Neuron (in vitro differentiated cells): ENCODE results near the gene PPFIA4.
"Not testable (repeated sequence)": the region's sequence is repeated elsewhere in the genome, so short reads cannot be mapped to it uniquely, and the experiment has no call there.

Source experiments
- H2AFZ ChIP-seq: one replicate; pipeline ENCODE4 v1.6.1; 2013; ENCODE audit warnings: low read depth, mild to moderate bottlenecking, inconsistent platforms, low read length, moderate library complexity
- H3K27me3 ChIP-seq: one replicate; pipeline ENCODE4 v1.6.1; 2013; ENCODE audit warnings: low read length; ENCODE audit not compliant: insufficient read depth
- H3K36me3 ChIP-seq: one replicate; pipeline ENCODE4 v1.6.1; 2013; ENCODE audit warnings: low read length; ENCODE audit not compliant: insufficient read depth
- H3K4me1 ChIP-seq: one replicate; pipeline ENCODE4 v1.6.1; 2013; ENCODE audit warnings: low read length; ENCODE audit not compliant: insufficient read depth
- H3K4me3 ChIP-seq: 2 replicates; pipeline ENCODE4 v1.5.1; 2013; ENCODE audit warnings: mild to moderate bottlenecking, low read length, moderate library complexity
- H3K9me3 ChIP-seq: one replicate; pipeline ENCODE4 v1.6.1; 2013; ENCODE audit warnings: low read length

The PPFIA4 gene

DNA sequence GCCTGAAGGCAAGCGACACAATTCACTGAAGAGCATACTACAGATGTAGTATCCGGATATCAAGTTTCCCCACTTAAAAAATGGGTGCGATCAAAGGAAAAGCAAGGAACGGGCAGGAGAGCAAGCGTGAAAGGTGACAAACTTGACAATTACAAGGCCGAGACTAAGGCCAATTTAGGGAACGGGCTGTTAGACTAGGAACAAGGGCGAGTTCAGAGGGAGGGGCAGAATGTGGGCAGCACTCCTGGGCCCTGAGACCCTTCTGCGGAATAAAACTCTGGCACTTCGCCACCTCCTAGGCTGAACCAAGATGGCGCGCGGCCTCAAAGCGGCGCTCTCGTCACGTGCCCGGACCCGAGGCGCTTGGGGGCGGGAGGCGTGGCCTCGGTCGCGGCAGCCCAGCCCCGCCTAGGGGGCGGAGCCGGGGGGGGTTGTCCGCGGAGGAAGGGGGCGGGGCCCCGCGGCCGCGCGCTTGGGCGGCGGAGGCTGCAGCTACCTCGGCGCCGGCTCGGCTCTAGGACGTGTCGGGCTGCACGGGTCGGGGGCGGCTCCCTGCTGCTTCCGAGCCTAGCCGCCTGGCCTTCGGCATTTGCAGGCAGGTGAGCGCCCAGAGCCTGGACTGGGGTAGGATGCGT, at the start of gene PPFIA4:
PPFIA4 (plus strand) TSS at position 461 of the 635 bp plus-strand sequence. CDS start 12,518 bp downstream, outside the sequence.
- H3K4me1 ChIP-seq: no peaks in the 10 kb centered on the region
- H3K36me3 ChIP-seq: peaks cover 35% of the 10 kb centered on the region
- H3K9me3 ChIP-seq: peaks cover 3% of the 10 kb centered on the region
- H3K27me3 ChIP-seq: peaks cover 43% of the 10 kb centered on the region
- H2AFZ ChIP-seq: no peak within 1 kb of the TSS
- H3K4me3 ChIP-seq: peak within 1 kb of the TSS; percentile 29

DNA sequence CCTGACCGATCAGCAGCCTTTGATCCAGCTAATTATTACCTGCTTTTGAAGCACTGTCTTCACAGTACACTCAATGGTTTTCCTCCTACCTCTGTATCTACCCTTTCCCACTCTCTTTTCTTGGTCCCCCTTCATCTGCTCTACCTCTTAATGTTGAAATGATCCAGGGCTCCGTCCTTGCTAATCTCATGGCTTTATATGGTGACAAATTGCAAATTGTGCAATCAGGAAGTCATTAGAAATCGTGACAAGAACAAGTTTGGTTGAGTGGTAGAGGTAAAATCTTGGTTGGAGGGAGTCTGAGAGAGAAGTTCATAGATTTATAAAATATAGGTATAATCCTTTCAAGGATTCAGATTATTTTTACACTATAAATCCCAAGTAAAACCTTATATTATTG, 49.7 kb upstream of the PPFIA4 start:
- Histone ChIP-seq H3K36me3 (no peaks in the 10 kb centered on the region), H3K9me3 (no peaks in the 10 kb centered on the region), H3K4me3 (no peak overlapping the region), H2AFZ (no peak overlapping the region), H3K4me1 (no peaks in the 10 kb centered on the region), H3K27me3 (peaks cover 43% of the 10 kb centered on the region)

DNA sequence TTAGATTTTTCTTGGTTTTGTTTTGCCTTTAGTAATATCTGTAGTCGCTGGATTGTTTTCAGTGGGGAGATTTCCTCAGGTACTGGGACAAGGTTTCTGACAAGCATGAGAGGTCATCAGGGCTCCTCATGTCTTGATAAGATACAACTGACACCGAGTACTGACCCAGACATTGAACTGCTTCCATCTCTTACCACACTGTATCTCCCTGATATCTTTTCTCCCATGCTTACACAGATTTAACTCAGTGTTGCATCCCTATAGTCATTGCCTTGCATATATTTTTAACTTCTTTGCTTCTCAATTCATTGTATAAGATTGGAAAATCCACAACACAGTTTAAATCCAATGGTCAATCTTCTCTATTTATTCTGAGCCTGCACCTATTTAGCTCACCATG, 46.8 kb upstream of the PPFIA4 start:
- H3K36me3 ChIP-seq: no peaks in the 10 kb centered on the region
- no peaks in the 10 kb centered on the region for H3K4me1 ChIP-seq
- no peaks in the 10 kb centered on the region for H3K9me3 ChIP-seq
- H2AFZ ChIP-seq: no peak overlapping the region
- peaks cover 36% of the 10 kb centered on the region for H3K27me3 ChIP-seq
- no peak overlapping the region for H3K4me3 ChIP-seq

DNA sequence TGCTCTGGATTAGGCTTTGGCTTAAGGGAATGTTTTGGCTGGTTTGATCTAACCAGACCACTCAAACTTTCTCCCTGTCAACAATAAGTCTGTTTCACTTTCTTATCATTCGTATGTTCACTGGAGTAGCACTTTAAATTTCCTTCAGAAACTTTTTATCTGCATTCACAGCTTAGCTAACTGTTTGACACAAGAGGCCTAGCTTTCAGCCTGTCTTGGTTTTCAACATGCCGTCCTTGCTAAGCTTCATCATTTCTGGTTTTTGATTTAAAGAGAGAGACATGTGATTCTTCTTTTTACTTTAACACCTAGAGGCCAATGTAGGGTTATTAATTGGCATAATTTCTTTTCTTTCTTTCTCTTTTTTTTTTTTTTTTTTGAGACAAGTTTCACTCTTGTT, 44.4 kb upstream of the PPFIA4 start:
- peaks cover 28% of the 10 kb centered on the region for H3K27me3 ChIP-seq
- H3K36me3 ChIP-seq: no peaks in the 10 kb centered on the region
- no peak overlapping the region for H2AFZ ChIP-seq
- H3K4me1 ChIP-seq: no peaks in the 10 kb centered on the region
- no peak overlapping the region for H3K4me3 ChIP-seq
- H3K9me3 ChIP-seq: no peaks in the 10 kb centered on the region

DNA sequence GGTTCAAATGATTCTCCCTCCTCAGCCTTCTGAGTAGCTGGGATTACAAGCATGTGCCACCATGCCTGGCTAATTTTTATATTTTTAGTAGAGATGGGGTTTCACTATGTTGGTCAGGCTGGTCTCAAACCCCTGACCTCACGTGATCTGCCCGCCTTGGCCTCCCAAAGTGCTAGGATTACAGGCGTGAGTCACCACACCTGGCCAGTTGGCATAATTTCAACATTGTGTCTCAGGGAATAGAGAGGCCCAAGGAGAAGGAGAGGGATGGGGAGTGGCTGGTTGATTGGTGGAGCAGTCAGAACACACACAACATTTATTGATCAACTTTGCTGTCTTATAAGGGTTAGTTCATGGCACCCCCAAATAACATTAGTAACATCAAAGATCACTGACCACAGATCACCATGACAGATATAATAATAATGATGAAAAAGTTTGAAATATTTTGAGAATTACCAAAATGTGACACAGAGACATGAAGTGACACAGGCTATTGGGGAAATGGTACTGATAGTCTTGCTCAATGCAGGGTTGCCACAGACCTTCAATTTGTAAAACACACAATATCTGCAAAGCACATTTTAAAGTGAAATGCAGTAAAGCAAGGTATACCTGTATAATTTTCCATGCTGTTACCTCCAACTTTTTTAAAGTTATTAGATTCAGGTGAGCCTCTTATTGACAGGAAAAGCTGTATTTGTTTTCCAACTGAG, 43.4 kb upstream of the PPFIA4 start:
- Histone ChIP-seq H3K36me3 (no peaks in the 10 kb centered on the region), H3K4me3 (no peak overlapping the region), H3K27me3 (peaks cover 32% of the 10 kb centered on the region), H3K4me1 (no peaks in the 10 kb centered on the region), H3K9me3 (no peaks in the 10 kb centered on the region), H2AFZ (no peak overlapping the region)

DNA sequence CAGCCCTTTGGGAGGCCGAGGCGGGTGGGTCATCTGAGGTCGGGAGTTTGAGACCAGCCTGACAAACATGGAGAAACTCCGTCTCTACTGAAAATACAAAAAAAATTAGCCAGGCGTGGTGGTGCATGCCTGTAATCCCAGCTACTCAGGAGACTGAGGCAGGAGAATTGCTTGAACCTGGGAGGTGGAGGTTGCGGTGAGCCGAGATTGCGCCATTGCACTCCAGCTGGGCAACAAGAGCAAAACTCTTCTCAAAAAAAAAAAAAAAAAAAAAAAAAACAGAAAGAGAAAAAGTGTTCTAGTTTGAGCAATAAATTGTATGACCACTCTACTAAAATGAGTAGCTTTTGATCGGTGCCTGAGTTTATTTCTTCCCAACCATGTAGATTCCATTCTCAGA, 40.2 kb upstream of the PPFIA4 start:
- peaks cover 27% of the 10 kb centered on the region for H3K27me3 ChIP-seq
- H3K4me3 ChIP-seq, H2AFZ ChIP-seq, H3K36me3 ChIP-seq, H3K4me1 ChIP-seq, H3K9me3 ChIP-seq: not testable (repeated sequence)

DNA sequence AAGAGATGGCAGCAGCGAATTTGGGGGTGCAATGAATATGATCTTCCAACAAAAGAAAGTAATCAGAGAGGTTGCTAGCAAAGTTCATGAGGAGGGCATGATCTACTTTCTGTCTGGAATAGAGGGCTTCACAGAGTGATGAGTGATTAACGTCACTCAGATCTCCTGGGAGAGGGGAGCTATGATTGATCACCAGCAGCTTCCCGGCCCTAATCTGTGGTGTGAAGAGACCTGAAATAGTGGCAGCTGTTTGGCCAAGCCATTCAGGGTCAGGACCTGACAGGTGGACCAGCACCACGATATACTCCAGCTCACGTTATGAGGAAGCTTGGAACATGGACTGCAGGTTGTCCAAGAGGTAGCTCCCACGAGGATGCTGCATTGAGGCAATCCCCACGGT, 39.0 kb upstream of the PPFIA4 start:
- H3K27me3 ChIP-seq: peaks cover 27% of the 10 kb centered on the region
- H3K4me3 ChIP-seq: no peak overlapping the region
- H3K4me1 ChIP-seq: no peaks in the 10 kb centered on the region
- no peaks in the 10 kb centered on the region for H3K9me3 ChIP-seq
- no peak overlapping the region for H2AFZ ChIP-seq
- no peaks in the 10 kb centered on the region for H3K36me3 ChIP-seq

DNA sequence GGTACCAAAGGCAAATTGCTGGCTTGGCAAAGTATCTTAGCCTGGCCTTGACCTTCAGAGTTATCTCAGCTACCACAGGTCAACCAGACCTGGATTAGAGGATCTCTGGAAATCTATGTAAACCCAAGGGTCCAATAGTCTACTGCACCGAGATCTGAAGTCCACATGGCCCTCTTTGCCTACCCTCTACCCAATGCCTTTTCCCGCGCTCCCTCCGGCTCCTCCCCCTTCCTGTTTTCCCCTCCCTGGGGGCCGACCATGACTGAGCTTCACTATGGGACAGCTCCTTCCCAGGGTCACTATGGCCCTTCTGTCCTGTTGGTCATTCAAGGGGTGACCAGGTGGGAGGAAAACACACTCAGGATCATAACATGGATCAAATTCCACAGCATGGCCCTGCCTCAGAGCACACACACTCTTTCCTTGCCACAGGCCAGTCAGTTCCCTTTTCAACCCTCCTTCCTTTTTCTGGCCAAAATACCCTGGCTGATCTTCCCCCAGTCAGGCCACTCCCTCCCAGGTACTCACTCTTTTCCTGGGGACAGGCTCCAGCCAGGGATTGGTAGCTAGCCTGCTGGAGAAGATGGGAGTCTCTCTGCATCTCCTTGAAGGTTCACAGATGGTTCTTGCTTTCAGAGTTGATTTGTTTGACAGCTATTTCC, 38.2 kb upstream of the PPFIA4 start:
- Histone ChIP-seq H3K9me3 (no peaks in the 10 kb centered on the region), H3K27me3 (peaks cover 27% of the 10 kb centered on the region), H3K4me3 (no peak overlapping the region), H2AFZ (no peak overlapping the region), H3K36me3 (no peaks in the 10 kb centered on the region), H3K4me1 (no peaks in the 10 kb centered on the region)

DNA sequence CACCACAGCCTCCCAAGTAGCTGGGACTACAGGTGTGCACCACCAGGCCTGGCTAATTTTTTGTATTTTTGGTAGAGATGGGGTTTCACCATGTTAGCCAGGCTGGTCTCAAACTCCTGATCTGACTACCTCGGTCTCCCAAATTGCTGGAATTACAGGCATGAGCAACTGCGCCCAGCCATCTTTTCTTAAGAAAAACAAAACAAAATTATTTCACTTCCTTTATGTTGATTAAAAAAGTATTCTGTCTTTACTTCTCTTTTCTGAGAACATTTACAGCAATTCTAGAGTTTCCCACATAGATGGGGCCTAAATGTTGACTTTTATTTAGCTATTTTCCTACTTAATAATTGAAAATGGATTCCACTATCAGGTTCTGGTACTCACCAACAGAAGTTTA, 36.4 kb upstream of the PPFIA4 start:
- H2AFZ ChIP-seq: no peak overlapping the region
- peaks cover 27% of the 10 kb centered on the region for H3K27me3 ChIP-seq

DNA sequence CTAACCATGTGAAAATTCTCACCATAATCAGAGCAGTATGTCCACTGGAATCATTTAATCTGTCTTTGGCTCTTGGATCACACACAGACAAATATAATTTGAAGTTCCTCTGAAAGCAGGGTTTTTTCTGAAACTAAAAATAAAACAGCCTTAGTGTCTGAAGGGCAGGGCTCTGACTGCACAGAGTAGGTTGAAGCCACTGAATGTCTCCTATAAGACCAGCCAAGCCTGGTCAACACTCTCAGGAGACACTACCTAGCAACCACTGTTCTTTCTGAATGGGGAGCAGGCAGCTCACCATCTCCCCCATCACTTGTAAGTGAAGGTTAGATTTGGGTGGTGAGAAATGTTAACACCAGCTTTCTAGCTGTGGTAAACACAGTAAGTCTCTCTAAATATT, 35.2 kb upstream of the PPFIA4 start:
- no peaks in the 10 kb centered on the region for H3K9me3 ChIP-seq
- H3K4me1 ChIP-seq: no peaks in the 10 kb centered on the region
- H3K36me3 ChIP-seq: no peaks in the 10 kb centered on the region
- no peak overlapping the region for H3K4me3 ChIP-seq
- H2AFZ ChIP-seq: no peak overlapping the region
- H3K27me3 ChIP-seq: peaks cover 31% of the 10 kb centered on the region

More for the DNA sequence above, 36.4 kb upstream of the PPFIA4 start:
- Histone ChIP-seq H3K36me3 (no peaks in the 10 kb centered on the region), H3K9me3 (no peaks in the 10 kb centered on the region), H3K4me1 (no peaks in the 10 kb centered on the region), H3K4me3 (no peak overlapping the region)

DNA sequence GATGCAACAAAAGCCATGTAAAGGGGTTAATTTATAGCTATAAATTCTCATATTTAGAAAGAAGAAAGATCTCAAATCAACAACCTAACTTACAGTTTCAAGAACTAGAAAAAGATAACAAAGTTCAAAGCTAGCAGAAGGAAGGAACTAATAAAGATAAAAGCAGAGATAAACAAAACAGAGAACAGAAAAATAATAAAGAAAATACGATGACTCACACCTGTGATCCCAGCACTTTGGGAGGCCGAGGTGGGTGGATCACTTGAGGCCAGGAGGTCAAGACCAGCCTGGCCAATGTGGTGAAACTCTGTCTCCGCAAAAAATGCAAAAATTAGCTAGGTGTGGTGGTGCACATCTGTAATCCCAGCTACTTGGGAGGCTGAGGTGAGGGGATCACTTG, 31.5 kb upstream of the PPFIA4 start:
- Histone ChIP-seq H3K4me1 (no peaks in the 10 kb centered on the region), H3K27me3 (peaks cover 11% of the 10 kb centered on the region), H2AFZ (no peak overlapping the region), H3K9me3 (no peaks in the 10 kb centered on the region), H3K36me3 (no peaks in the 10 kb centered on the region), H3K4me3 (no peak overlapping the region)

DNA sequence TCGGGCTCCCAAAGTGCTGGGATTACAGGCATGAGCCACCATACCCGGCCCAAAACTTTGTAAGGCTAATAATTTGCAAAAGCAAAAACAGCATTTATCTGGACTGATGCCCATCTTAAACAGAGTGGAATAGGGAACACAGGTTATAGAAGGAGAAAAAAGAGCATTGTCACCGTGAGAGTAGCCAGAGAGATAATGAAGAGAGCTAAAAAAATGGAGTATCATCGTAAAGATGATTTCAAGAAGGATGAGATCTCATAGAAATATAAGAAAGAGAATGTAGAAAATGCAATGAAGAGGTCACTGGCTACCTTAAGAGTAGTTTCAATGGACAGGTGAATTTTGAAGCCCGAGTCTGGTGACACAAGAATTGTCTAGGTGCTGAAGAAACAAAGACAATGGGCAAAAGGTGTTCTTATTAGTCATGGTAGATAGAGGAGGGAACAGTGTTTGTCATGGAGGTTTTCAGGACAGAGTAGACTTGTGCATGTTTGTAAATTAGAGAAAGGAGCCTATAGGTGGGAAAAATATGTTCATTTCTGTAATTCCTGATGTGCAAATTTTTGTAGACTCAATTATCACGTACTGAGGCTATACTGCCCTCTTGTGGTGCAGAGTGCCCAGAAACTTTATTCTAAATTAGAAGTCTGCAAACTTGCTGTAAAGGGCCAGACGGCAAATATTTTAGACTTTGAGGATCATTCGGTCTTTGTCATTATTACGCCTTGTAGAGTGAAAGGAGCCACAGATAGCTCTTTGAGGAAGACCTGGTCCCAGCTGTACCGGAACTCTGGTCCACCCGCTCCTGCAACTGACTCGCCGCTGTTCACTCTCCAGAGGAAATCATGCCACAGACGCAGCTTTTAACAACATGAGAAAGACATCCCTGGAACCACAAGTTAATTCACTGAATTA, 27.2 kb upstream of the PPFIA4 start:
- Histone ChIP-seq H3K4me3 (no peak overlapping the region), H3K9me3 (no peaks in the 10 kb centered on the region)

More for the DNA sequence above, 27.2 kb upstream of the PPFIA4 start:
- no peaks in the 10 kb centered on the region for H3K36me3 ChIP-seq
- H3K27me3 ChIP-seq: peaks cover 6% of the 10 kb centered on the region
- H2AFZ ChIP-seq: no peak overlapping the region
- no peaks in the 10 kb centered on the region for H3K4me1 ChIP-seq
